Measurements from ENCODE around the gene LBX2.

Gene LBX2

GRCh38 chr2:74530239-74531187 is 31.1 kb upstream of the LBX2 start:
- no peak for TF ChIP-seq CTCF (IDR thresholded peaks at IDR 0.05; ENCODE audit: low read depth, low read length)
- H3K4me3 ChIP-seq (ENCODE audit: low read depth, low read length) = peak overlapping the region; percentile 99

GRCh38 chr2:74529357-74530238 is 30.2 kb upstream of the LBX2 start, which contains the start of the genes AUP1 and HTRA2:
AUP1 (minus strand) TSS chr2:74529706; CDS start chr2:74529629, 77 bp downstream.
HTRA2 (plus strand) TSS chr2:74529933; CDS start chr2:74530007, 74 bp downstream.
- no peak for TF ChIP-seq CTCF (IDR thresholded peaks at IDR 0.05; ENCODE audit: low read depth, low read length)
- H3K4me3 ChIP-seq (ENCODE audit: low read depth, low read length) = peak within 1 kb of the TSS; percentile 99

GRCh38 chr2:74528600-74529356 is 29.4 kb upstream of the LBX2 start:
- H3K4me3 ChIP-seq (ENCODE audit: low read depth, low read length) = peak overlapping the region; percentile 99
- TF ChIP-seq CTCF (IDR thresholded peaks at IDR 0.05; ENCODE audit: low read depth, low read length) = no peak

GRCh38 chr2:74527741-74528140 is 28.3 kb upstream of the LBX2 start:
- TF ChIP-seq CTCF (IDR thresholded peaks at IDR 0.05; ENCODE audit: low read depth, low read length) = no peak
- no peak overlapping the region for H3K4me3 ChIP-seq (ENCODE audit: low read depth, low read length)

- no peak overlapping the region for H3K4me3 ChIP-seq (ENCODE audit: low read depth, low read length)
- TF ChIP-seq CTCF (IDR thresholded peaks at IDR 0.05; ENCODE audit: low read depth, low read length) = no peak
These were observed 27.3 kb upstream of the LBX2 start for GRCh38 chr2:74526649-74527230.

- no peak for TF ChIP-seq CTCF (IDR thresholded peaks at IDR 0.05; ENCODE audit: low read depth, low read length)
- no peak within 1 kb of the TSS for H3K4me3 ChIP-seq (ENCODE audit: low read depth, low read length)
These were observed 26.6 kb upstream of the LBX2 start, which contains the start of gene DQX1 for GRCh38 chr2:74525717-74526648. DQX1 (minus strand) TSS chr2:74526231; CDS start chr2:74525729, 502 bp downstream.
